Measurements from ENCODE around the gene PLD1.
A peak's percentile ranks its signal among the peaks of the same experiment; 100 is the strongest.
"Not testable (repeated sequence)": the region's sequence is repeated elsewhere in the genome, so short reads cannot be mapped to it uniquely, and the experiment has no call there.

Gene PLD1

GRCh38 chr3:171692551-171692950 is 117.7 kb downstream of the PLD1 start:
- CTCF ChIA-PET; H3K36me3 ChIP-seq (ENCODE audit: control insufficient read depth in 4 of 4, insufficient read depth in 4 of 4, low read length in 3 of 4); H3K27me3 ChIP-seq (replicated peaks in 2 of 5; ENCODE audit: control insufficient read depth in 4 of 5, insufficient read depth in 5 of 5, low read length in 4 of 5); POLR2A ChIA-PET; H3K9me3 ChIP-seq (ENCODE audit: control extremely low read depth in 1 of 5, control insufficient read depth in 4 of 5, insufficient read depth in 2 of 5, low read depth in 1 of 5, low read length in 4 of 5); H3K4me3 ChIP-seq (ENCODE audit: control insufficient read depth in 1 of 7, extremely low read depth in 1 of 7, insufficient read depth in 4 of 7, low read depth in 2 of 7, low read length in 6 of 7); H3K4me1 ChIP-seq (ENCODE audit: control extremely low read depth in 1 of 4, control insufficient read depth in 4 of 4, insufficient read depth in 4 of 4, low read length in 3 of 4); DNase-seq; H3K27ac ChIP-seq (ENCODE audit: insufficient read depth in 1 of 2, low read depth in 1 of 2, low read length in 2 of 2, poor library complexity in 1 of 2, severe bottlenecking in 2 of 2): not testable (repeated sequence)
- 98% methylated on average over 5 of the region's 9 CpGs for WGBS (ENCODE audit: insufficient coverage)

- H3K9me3 ChIP-seq (ENCODE audit: control extremely low read depth in 1 of 5, control insufficient read depth in 4 of 5, insufficient read depth in 2 of 5, low read depth in 1 of 5, low read length in 4 of 5): no peaks in the 10 kb centered on the region
- H3K4me1 ChIP-seq (ENCODE audit: control extremely low read depth in 1 of 4, control insufficient read depth in 4 of 4, insufficient read depth in 4 of 4, low read length in 3 of 4): peaks cover 0 to 9% (median 2%) of the 10 kb centered on the region in 4 experiments
- no peak overlapping the region for H3K27ac ChIP-seq (ENCODE audit: insufficient read depth in 1 of 2, low read depth in 1 of 2, low read length in 2 of 2, poor library complexity in 1 of 2, severe bottlenecking in 2 of 2)
- CTCF ChIA-PET: no interaction called here
- POLR2A ChIA-PET: no interaction called here
- WGBS (ENCODE audit: insufficient coverage): no CpG with 5 or more reads among the region's 1 CpG
- peaks cover 0 to 5% (median 0%) of the 10 kb centered on the region in 4 experiments for H3K36me3 ChIP-seq (ENCODE audit: control insufficient read depth in 4 of 4, insufficient read depth in 4 of 4, low read length in 3 of 4)
- no peak for DNase-seq
- H3K4me3 ChIP-seq (ENCODE audit: control insufficient read depth in 1 of 7, extremely low read depth in 1 of 7, insufficient read depth in 4 of 7, low read depth in 2 of 7, low read length in 6 of 7): no peak overlapping the region
- H3K27me3 ChIP-seq (replicated peaks in 2 of 5; ENCODE audit: control insufficient read depth in 4 of 5, insufficient read depth in 5 of 5, low read length in 4 of 5): no peaks in the 10 kb centered on the region
Observed at GRCh38 chr3:171691485-171691884, 118.8 kb downstream of the PLD1 start.

GRCh38 chr3:171690281-171690680 is 120.0 kb downstream of the PLD1 start:
- no peaks in the 10 kb centered on the region for H3K9me3 ChIP-seq (ENCODE audit: control extremely low read depth in 1 of 5, control insufficient read depth in 4 of 5, insufficient read depth in 2 of 5, low read depth in 1 of 5, low read length in 4 of 5)
- peak in 2 of 3 donors; percentile 63 for DNase-seq
- ChIA-PET POLR2A (no interaction called here), CTCF (interaction anchor here (1.6 to 1.9 kb wide), 2 partner anchors 30 to 82 kb away, joined by 3 to 5 read pairs; no protein-coding TSS in a partner anchor)
- H3K27ac ChIP-seq (ENCODE audit: insufficient read depth in 1 of 2, low read depth in 1 of 2, low read length in 2 of 2, poor library complexity in 1 of 2, severe bottlenecking in 2 of 2): no peak overlapping the region
- no peaks in the 10 kb centered on the region for H3K27me3 ChIP-seq (replicated peaks in 2 of 5; ENCODE audit: control insufficient read depth in 4 of 5, insufficient read depth in 5 of 5, low read length in 4 of 5)
- peaks cover 0 to 5% (median 0%) of the 10 kb centered on the region in 4 experiments for H3K36me3 ChIP-seq (ENCODE audit: control insufficient read depth in 4 of 4, insufficient read depth in 4 of 4, low read length in 3 of 4)
- no peak overlapping the region for H3K4me3 ChIP-seq (ENCODE audit: control insufficient read depth in 1 of 7, extremely low read depth in 1 of 7, insufficient read depth in 4 of 7, low read depth in 2 of 7, low read length in 6 of 7)
- H3K4me1 ChIP-seq (ENCODE audit: control extremely low read depth in 1 of 4, control insufficient read depth in 4 of 4, insufficient read depth in 4 of 4, low read length in 3 of 4): peaks cover 0 to 9% (median 2%) of the 10 kb centered on the region in 4 experiments

GRCh38 chr3:171688593-171688992 is 121.7 kb downstream of the PLD1 start:
- Histone ChIP-seq H3K36me3 (ENCODE audit: control insufficient read depth in 4 of 4, insufficient read depth in 4 of 4, low read length in 3 of 4) (peaks cover 0 to 5% (median 0%) of the 10 kb centered on the region in 4 experiments), H3K27ac (ENCODE audit: insufficient read depth in 1 of 2, low read depth in 1 of 2, low read length in 2 of 2, poor library complexity in 1 of 2, severe bottlenecking in 2 of 2) (no peak overlapping the region), H3K4me3 (ENCODE audit: control insufficient read depth in 1 of 7, extremely low read depth in 1 of 7, insufficient read depth in 4 of 7, low read depth in 2 of 7, low read length in 6 of 7) (no peak overlapping the region), H3K27me3 (replicated peaks in 2 of 5; ENCODE audit: control insufficient read depth in 4 of 5, insufficient read depth in 5 of 5, low read length in 4 of 5) (no peaks in the 10 kb centered on the region), H3K4me1 (ENCODE audit: control extremely low read depth in 1 of 4, control insufficient read depth in 4 of 4, insufficient read depth in 4 of 4, low read length in 3 of 4) (peaks cover 0 to 9% (median 2%) of the 10 kb centered on the region in 4 experiments), H3K9me3 (ENCODE audit: control extremely low read depth in 1 of 5, control insufficient read depth in 4 of 5, insufficient read depth in 2 of 5, low read depth in 1 of 5, low read length in 4 of 5) (no peaks in the 10 kb centered on the region)
- whole genome bisulfite sequencing (ENCODE audit: insufficient coverage): 92% methylated on average over 6 of the region's 8 CpGs
- ChIA-PET POLR2A (no interaction called here), CTCF (interaction anchor here (0.8 to 1.9 kb wide), 6 partner anchors 29 to 639 kb away, joined by 3 to 6 read pairs (median 4); no protein-coding TSS in a partner anchor)
- no peak for DNase-seq

GRCh38 chr3:171688002-171688401 is 122.3 kb downstream of the PLD1 start:
- POLR2A ChIA-PET: no interaction called here
- Histone ChIP-seq H3K36me3 (ENCODE audit: control insufficient read depth in 4 of 4, insufficient read depth in 4 of 4, low read length in 3 of 4) (peaks cover 0 to 5% (median 0%) of the 10 kb centered on the region in 4 experiments), H3K4me1 (ENCODE audit: control extremely low read depth in 1 of 4, control insufficient read depth in 4 of 4, insufficient read depth in 4 of 4, low read length in 3 of 4) (peaks cover 0 to 9% (median 2%) of the 10 kb centered on the region in 4 experiments), H3K27me3 (replicated peaks in 2 of 5; ENCODE audit: control insufficient read depth in 4 of 5, insufficient read depth in 5 of 5, low read length in 4 of 5) (no peaks in the 10 kb centered on the region), H3K27ac (ENCODE audit: insufficient read depth in 1 of 2, low read depth in 1 of 2, low read length in 2 of 2, poor library complexity in 1 of 2, severe bottlenecking in 2 of 2) (no peak overlapping the region), H3K4me3 (ENCODE audit: control insufficient read depth in 1 of 7, extremely low read depth in 1 of 7, insufficient read depth in 4 of 7, low read depth in 2 of 7, low read length in 6 of 7) (no peak overlapping the region), H3K9me3 (ENCODE audit: control extremely low read depth in 1 of 5, control insufficient read depth in 4 of 5, insufficient read depth in 2 of 5, low read depth in 1 of 5, low read length in 4 of 5) (no peaks in the 10 kb centered on the region)
- DNase-seq: no peak
- CTCF ChIA-PET: interaction anchor here (0.9 kb wide), 1 partner anchor 41 kb away, joined by 3 read pairs; no protein-coding TSS in a partner anchor

GRCh38 chr3:171687581-171687980 is 122.7 kb downstream of the PLD1 start:
- Histone ChIP-seq H3K9me3 (ENCODE audit: control extremely low read depth in 1 of 5, control insufficient read depth in 4 of 5, insufficient read depth in 2 of 5, low read depth in 1 of 5, low read length in 4 of 5) (no peaks in the 10 kb centered on the region), H3K27ac (ENCODE audit: insufficient read depth in 1 of 2, low read depth in 1 of 2, low read length in 2 of 2, poor library complexity in 1 of 2, severe bottlenecking in 2 of 2) (no peak overlapping the region), H3K36me3 (ENCODE audit: control insufficient read depth in 4 of 4, insufficient read depth in 4 of 4, low read length in 3 of 4) (peaks cover 0 to 5% (median 0%) of the 10 kb centered on the region in 4 experiments), H3K27me3 (replicated peaks in 2 of 5; ENCODE audit: control insufficient read depth in 4 of 5, insufficient read depth in 5 of 5, low read length in 4 of 5) (no peaks in the 10 kb centered on the region), H3K4me1 (ENCODE audit: control extremely low read depth in 1 of 4, control insufficient read depth in 4 of 4, insufficient read depth in 4 of 4, low read length in 3 of 4) (peaks cover 0 to 9% (median 2%) of the 10 kb centered on the region in 4 experiments), H3K4me3 (ENCODE audit: control insufficient read depth in 1 of 7, extremely low read depth in 1 of 7, insufficient read depth in 4 of 7, low read depth in 2 of 7, low read length in 6 of 7) (no peak overlapping the region)
- ChIA-PET POLR2A (no interaction called here), CTCF (interaction anchor here (0.9 to 1.3 kb wide), 2 partner anchors 16 to 41 kb away, joined by 3 read pairs; no protein-coding TSS in a partner anchor)
- no peak for DNase-seq

- Histone ChIP-seq H3K4me3 (ENCODE audit: control insufficient read depth in 1 of 7, extremely low read depth in 1 of 7, insufficient read depth in 4 of 7, low read depth in 2 of 7, low read length in 6 of 7) (no peak overlapping the region), H3K4me1 (ENCODE audit: control extremely low read depth in 1 of 4, control insufficient read depth in 4 of 4, insufficient read depth in 4 of 4, low read length in 3 of 4) (peaks cover 0 to 9% (median 2%) of the 10 kb centered on the region in 4 experiments), H3K9me3 (ENCODE audit: control extremely low read depth in 1 of 5, control insufficient read depth in 4 of 5, insufficient read depth in 2 of 5, low read depth in 1 of 5, low read length in 4 of 5) (no peaks in the 10 kb centered on the region), H3K27me3 (replicated peaks in 2 of 5; ENCODE audit: control insufficient read depth in 4 of 5, insufficient read depth in 5 of 5, low read length in 4 of 5) (no peaks in the 10 kb centered on the region), H3K36me3 (ENCODE audit: control insufficient read depth in 4 of 4, insufficient read depth in 4 of 4, low read length in 3 of 4) (peaks cover 0 to 5% (median 0%) of the 10 kb centered on the region in 4 experiments), H3K27ac (ENCODE audit: insufficient read depth in 1 of 2, low read depth in 1 of 2, low read length in 2 of 2, poor library complexity in 1 of 2, severe bottlenecking in 2 of 2) (no peak overlapping the region)
- CTCF ChIA-PET: interaction anchor here (1.3 kb wide), 1 partner anchor 16 kb away, joined by 3 read pairs; no protein-coding TSS in a partner anchor
- POLR2A ChIA-PET: no interaction called here
- no CpG with 5 or more reads among the region's 5 CpGs for WGBS (ENCODE audit: insufficient coverage)
- no peak for DNase-seq
Observed at GRCh38 chr3:171687064-171687463, 123.2 kb downstream of the PLD1 start.

Measured in common myeloid progenitor, CD34-positive (primary cell).